Muscle of back (tissue), 11 donors: ENCODE data around the gene MYCBP2. TPM values are rescaled to one million over a fixed set of nuclear protein-coding genes. Genes with fewer than 3 reads are reported as not detected.

Experiments used
- DNase-seq, 3 donors: peaks; one replicate each; pipeline versions ENCODE4 v3.0.0 to v3.0.0-alpha.2; 2013
- polyA plus RNA-seq, 10 donors: library from polyadenylated mRNA; unstranded; fragments of 120-200 nt; gene quantifications; one replicate each; pipeline ENCODE4 v1.2.1, GENCODE V29; 2013; ENCODE audit not compliant: insufficient read length in 10 of 10

Gene MYCBP2
- polyA plus RNA-seq, 10 donors = 41.6 to 56.7 (median 52.1) TPM

GRCh38 chr13:77094773-77095172 is 232.1 kb downstream of the MYCBP2 start:
- no peak for DNase-seq

- no peak for DNase-seq
These were observed 233.2 kb downstream of the MYCBP2 start for GRCh38 chr13:77093735-77094134.

DNA sequence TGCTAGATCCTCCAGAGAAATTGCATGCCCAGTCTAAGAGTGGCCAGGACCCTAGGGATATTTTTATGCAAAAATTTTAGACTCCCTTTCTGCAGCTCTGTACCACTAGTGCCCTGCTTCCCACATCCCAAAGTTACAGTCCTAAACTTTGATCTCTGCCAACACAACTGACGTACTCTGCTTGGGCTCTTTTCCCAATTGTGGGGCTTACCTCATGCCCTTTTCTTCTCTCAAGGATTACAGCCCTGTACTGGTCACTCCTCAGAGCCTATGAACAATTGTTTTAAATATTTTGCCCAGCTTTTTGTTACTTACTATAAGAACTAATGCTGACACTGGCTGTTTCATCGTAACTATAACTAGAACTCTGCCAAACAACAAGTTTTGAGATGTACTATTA is 242.1 kb downstream of the MYCBP2 start:
- DNase-seq = no peak

DNA sequence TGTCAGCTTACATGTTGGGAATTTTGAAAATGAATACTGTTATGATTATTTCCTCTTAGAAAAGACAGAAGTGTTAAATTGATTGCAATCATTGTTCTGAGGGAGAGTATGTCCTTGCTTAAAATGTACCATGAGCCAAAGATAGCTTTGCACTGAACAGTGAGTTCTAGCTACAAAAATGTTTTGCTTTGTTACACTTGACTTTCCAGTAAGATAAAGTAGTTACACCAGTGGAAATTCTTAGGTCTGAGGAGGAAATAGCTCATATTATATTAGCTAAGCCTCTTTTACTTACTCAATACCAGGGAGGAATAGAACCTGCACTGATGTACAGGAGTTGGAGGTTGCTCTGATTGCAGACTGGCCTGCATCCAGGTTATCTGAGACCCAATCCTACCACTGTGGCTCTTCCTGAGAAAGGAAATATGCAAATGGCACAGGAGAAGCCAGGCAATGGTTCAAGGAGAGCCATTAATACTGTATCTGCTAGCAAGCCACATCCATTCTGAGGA is 246.9 kb downstream of the MYCBP2 start:
- DNase-seq = no peak

GRCh38 chr13:77067519-77067918 is 259.4 kb downstream of the MYCBP2 start:
- DNase-seq = no peak

- DNase-seq = no peak
These were observed 261.3 kb downstream of the MYCBP2 start for GRCh38 chr13:77065461-77066147.

- DNase-seq = no peak
These were observed 264.8 kb downstream of the MYCBP2 start for GRCh38 chr13:77062097-77062496.

DNA sequence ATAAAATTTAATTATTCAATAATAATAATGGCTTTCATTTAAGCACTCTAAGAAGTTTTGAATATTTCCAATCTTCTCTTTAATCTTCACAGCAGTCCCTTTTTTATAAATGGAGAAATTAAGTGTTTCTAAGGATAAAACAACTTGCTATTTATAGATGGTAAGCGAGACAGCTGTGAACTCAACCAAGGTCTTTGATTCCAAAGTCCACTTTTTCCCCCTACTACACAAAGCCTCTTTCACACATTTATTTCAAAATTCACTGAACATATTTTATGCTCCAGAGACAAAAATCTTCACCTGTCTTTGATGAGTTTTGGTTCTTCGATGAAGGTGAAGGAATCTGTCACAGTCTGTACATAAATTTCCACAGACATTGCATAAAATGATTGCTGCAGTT is 265.5 kb downstream of the MYCBP2 start:
- DNase-seq = no peak

DNA sequence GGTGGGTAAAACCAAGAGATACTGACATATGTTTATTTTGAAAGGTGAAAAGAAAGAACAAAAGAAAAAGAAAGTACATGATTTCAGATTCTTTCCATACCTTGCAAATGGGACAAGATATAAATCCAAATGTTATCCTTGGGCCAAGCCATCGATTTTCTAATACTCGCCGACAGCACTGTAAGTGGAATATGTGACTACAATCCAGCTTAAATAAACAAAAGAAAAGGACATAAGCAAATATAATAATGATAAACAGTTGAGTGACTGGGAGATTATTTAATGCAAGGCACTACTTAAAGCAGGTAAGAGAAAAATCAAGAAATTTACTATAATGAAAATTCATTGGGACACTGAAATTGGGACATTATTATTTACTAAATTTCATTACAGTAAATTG is 270.0 kb downstream of the MYCBP2 start:
- no peak for DNase-seq

GRCh38 chr13:77056382-77056781 is 270.5 kb downstream of the MYCBP2 start:
- no peak for DNase-seq

DNA sequence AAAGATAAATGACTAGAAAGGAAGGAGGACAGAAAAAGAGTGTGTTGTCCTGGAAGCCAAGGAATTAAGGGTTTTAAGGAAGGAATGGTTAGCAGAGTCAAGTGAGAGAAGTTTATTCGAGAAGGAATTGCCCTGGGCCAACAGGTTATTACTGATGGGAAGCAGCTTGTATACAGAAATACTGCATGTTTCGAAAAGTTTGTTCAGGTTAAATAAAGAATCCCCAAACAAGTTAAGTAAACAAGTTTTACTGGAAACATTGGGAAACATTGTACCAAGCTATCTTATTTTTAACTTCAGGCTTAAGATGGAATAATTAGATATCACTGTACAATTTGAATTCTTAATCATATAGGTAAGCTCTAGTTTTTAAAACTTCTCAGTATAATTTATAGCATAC is 271.7 kb downstream of the MYCBP2 start:
- no peak for DNase-seq

- no peak for DNase-seq
These were observed 273.7 kb downstream of the MYCBP2 start for GRCh38 chr13:77053192-77053591.

- no peak for DNase-seq
These were observed 278.2 kb downstream of the MYCBP2 start for GRCh38 chr13:77048681-77049080.

- DNase-seq = no peak
These were observed 279.1 kb downstream of the MYCBP2 start for GRCh38 chr13:77047649-77048343.

DNA sequence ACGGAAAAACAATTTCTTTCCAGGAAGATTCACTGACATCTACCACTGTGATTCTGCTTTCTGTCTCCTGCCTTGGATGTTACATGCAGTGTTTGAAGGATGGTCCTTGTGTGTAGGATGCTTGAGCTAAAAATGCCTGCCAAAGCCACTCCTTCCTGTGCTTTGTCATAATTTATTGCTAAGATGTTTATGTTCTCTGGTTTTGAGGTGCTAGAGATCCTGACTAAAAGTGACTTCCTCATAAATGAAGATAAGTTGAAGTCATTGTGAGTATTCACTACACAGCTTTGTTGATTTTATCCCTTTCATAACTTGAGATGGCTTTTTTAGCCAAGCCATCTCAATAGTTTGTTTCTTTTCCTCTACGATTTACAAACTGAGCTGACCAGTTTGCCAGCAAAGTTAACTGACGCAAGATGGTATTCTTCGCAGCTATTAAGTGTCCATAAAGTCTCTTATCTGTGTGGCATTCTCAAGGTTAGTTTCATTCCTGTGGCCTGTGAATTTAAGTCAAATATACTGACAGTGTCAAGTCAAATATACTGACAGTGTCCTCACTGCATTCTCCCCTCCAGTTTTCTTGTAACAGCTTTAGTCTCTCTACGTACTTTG is 284.2 kb downstream of the MYCBP2 start:
- DNase-seq = no peak

DNA sequence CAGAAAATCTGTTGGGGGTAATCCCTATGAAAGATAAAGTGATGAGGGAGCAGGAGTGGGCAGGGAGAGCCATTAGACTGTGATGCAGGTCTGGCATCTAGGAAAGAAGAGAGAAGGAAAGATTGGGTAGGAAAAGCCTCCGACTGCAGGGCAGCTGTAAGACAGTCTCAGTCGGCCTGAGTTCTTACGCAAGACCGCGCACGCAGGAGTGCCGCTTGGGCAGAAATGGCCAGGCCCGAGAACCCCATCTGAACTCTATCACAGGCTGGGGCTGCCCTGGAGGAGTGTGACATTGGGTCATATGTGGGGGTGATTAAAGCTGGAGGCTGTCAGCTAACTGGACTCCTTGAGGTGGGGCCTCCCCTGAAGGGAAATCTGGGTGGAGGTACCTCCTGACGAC is 286.1 kb downstream of the MYCBP2 start:
- DNase-seq = no peak

DNA sequence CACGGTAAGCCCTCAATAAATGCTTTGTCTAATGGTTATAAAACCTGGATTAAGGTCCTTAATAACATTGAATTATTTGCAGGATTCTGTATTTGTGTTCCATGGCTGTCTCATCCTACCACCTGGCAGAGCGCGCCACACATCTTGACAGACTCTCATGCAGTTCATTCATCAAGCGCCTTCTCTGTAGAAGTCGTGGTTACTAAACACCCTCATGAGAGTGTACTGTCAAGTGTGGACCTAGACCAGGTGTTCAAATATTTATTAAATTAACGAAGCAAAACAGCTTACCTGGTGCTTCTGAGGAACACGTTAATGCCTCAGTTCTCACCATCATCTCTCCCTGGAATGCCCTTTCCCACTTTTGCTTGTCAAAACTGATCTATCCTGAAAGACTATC is 286.8 kb downstream of the MYCBP2 start:
- DNase-seq = no peak

GRCh38 chr13:77038907-77039480 is 287.9 kb downstream of the MYCBP2 start:
- no peak for DNase-seq

- DNase-seq = no peak
These were observed 290.6 kb downstream of the MYCBP2 start for GRCh38 chr13:77036279-77036678.

DNA sequence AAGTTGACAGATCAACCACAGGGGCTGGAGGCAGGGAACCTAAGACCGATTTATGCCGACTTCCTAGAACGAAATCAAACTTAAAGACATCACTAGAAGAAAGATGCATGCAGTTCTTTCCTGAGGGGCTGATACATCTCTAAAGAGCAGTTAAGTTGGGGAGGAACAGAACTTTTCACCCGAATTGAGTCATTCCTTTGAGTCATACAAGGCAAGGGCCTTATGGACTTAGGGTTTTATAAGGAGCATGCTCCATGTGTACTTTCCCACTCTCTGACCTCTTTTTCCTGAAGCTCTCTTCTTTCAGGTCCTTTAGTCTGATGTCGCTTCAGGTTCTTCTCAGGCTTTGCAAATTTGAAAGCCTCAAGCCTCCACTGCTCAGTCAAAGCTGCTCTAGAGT is 292.0 kb downstream of the MYCBP2 start:
- peak in 1 of 3 donors; percentile 7 for DNase-seq

DNA sequence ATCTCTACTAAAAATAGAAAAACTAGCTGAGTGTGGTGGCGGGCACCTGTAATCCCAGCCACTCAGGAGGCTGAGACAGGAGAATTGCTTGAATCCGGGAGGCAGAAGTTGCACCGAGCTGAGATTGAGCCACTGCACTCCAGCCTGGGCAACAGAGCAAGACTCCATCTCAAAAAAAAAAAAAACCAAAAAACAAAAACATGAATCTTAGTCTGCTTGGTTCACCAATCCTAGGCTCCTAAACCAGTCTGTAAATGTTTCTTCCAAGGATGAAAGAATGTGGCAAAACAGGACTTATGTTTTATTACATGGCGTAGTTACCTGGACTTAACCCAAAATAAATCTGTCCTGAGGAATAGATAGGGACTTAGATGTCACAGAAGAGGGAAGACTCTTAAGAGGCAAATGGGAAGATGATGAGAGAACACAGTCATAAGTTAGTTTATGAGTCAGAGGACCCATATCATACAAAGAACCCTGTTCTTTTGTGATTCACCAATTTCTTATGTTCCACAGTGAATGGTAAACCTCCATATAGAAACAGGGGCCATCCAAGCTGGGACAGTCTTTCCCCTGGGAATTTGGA is 293.1 kb downstream of the MYCBP2 start:
- no peak for DNase-seq

DNA sequence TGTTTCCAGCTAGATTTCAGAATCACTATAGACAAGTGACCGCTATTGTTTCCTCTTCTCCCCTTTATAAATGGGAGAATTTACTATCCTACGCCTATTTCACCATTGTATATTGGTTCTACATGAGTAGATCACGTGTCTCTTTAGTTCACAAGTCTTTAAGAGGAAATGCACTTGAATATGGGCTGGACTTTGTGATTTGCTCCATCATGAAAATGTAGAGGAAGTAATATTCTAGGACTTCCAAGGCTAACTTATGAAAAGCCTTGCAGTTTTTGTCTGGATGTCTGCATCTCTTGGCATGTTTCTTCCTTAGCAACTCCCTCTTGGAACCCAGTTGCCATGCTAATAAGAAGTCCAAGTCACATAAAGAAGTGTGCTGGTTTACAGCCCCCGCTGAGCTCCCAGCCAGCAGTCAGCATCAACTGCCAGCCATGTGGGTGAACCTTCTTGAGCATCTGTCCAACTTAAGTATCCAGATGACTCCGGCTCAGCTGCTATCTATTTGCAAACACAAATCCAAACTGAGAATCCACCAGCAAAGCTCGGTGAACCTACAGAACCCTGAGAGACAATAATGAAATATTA is 295.1 kb downstream of the MYCBP2 start:
- DNase-seq = no peak
